ENCODE data around the gene LMTK2.

- TF ChIP-seq CTCF (conservative IDR thresholded peaks at IDR 0.05; ENCODE audit: low read depth in 2 of 2): no peak
- no peak for TF ChIP-seq REST (IDR thresholded peaks at IDR 0.05; ENCODE audit: unreplicated experiment)
- TF ChIP-seq EZH2 (IDR thresholded peaks at IDR 0.05; ENCODE audit: low read depth, unreplicated experiment): no peak
- TF ChIP-seq POLR2AphosphoS5 (IDR thresholded peaks at IDR 0.05; ENCODE audit: low read depth): no peak
- no peak for TF ChIP-seq CREB1 (CRISPR knock-in tag; IDR thresholded peaks at IDR 0.05; ENCODE audit: low read depth)
- no peak for TF ChIP-seq JUNB (IDR thresholded peaks at IDR 0.05; ENCODE audit: unreplicated experiment)
- no peak for TF ChIP-seq STAT1 (IDR thresholded peaks at IDR 0.05; ENCODE audit: unreplicated experiment)
- TF ChIP-seq NANOG (IDR thresholded peaks at IDR 0.05; ENCODE audit: borderline replicate concordance): no peak
- no peak for TF ChIP-seq EZH2phosphoT487 (IDR thresholded peaks at IDR 0.05; ENCODE audit: unreplicated experiment)
Observed at GRCh38 chr7:98102170-98102569, 4.5 kb upstream of the LMTK2 start.
